ENCODE measurements around the gene LYZ.

The LYZ gene

DNA sequence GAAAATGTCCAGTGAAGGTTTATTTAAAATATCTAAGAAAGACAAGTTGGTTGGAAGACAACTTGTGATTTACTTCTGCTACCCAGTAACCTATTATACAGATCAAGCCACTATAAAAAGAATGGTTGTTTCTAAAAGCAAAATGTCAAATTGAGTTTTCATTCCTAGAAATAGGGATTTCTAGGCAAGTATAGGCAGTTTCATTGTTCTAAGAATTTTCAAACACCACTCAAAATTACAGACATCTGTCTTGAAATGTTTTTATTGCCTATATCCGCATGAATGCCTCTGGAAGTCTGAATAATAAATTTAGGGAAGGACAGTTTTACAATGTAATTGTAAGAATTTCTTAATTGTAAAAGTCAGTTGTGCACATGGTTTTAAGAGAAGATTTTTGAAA is 20.0 kb downstream of the LYZ start:
- no peak overlapping the region for H3K27ac ChIP-seq
- DNase-seq (ENCODE audit: low read depth, low spot score) = no peak

DNA sequence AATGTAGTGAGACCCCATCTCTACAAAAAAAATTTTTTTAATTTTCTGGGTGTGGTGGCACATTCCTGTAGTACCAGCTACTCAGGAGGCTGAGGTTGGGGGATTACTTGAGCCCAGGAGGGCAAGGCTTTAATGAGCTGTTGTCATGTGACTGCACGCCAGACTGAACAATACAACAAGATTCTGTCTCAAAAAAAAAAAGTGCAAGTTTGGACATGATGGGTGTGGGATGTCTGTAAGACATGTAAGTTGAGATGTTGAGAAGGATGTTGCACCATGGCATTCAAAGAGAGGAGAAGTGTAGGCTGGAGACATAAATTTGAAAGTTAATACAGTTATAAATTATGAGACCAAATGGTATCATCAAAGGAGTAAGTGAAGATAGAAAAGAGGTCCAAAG is 34.9 kb downstream of the LYZ start:
- no peak overlapping the region for H3K27ac ChIP-seq
- DNase-seq (ENCODE audit: low read depth, low spot score) = no peak

DNA sequence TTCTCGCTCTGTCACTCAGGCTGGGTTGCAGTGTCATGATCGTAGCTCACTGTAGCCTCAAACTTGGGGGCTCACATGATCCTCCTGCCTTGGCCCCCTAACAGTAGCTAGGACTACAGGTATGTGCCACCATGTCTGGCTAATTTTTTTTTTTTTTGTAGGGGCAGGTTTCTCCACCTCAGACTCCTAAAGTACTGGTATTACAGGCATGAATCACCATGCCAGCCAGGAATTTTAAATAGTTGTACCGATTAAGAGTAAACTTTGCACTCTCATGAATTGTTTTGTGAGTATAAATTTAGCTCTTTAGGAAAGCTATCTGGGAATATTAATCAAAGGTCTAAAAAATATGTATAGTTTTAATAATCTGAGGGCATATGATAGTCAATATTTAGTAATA is 36.9 kb downstream of the LYZ start:
- DNase-seq (ENCODE audit: low read depth, low spot score) = no peak
- no peak overlapping the region for H3K27ac ChIP-seq

DNA sequence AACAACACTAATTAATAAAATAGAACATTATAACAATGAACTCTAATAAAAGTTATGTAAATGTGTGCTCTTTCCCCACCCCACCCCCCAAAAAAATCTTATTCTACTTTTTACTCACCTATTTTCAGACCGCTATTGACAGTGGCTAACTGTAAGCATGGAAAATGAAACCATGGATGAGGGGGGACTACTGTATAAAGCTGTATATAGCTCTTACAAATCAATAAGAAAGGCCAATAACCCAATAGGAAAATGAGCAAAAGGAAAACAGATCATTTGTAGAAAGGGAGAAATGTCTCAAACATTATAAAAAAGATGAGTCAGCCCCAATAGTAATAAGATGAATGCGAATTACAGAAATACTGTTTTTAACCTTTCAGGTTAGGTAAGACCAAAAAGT is 38.7 kb downstream of the LYZ start:
- DNase-seq (ENCODE audit: low read depth, low spot score) = no peak
- no peak overlapping the region for H3K27ac ChIP-seq

DNA sequence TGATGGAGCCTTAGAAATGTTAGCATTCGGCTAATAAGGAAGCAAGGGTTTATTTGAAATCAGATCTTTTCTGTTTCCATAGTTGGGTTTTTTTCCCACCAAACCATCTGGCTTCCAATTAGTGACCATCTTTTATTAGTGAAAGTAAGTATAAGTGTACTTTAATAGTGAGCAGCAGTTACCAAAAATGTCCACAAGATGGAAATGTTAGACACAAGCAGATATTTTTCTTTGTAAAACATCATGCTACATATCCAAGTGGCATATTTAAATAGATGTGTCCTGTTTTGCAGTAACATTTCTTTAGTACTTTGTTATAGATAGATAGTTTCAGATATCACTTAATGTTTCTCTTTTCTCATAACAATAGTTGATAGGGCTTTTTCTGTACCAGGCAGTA is 40.2 kb downstream of the LYZ start:
- no peak overlapping the region for H3K27ac ChIP-seq
- DNase-seq (ENCODE audit: low read depth, low spot score) = no peak

DNA sequence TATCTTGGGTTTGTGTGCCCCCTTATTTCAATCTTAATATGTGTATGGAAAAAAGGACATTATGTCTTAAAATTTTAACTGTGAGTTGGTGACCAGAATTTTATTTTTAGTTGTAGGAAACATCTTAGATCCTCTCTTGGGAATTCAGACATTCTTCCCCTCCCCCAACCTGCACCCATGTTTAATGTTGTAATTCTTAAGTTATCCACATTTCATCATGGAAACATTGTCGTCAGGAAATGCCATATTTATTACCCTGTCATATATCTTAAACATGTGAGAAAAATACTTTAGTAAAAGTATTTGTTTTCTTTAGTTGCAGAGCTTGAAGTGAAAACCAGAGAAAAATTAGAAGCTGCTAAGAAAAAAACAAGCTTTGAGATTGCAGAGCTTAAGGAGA is 41.6 kb downstream of the LYZ start:
- no peak for DNase-seq (ENCODE audit: low read depth, low spot score)
- H3K27ac ChIP-seq = no peak overlapping the region

DNA sequence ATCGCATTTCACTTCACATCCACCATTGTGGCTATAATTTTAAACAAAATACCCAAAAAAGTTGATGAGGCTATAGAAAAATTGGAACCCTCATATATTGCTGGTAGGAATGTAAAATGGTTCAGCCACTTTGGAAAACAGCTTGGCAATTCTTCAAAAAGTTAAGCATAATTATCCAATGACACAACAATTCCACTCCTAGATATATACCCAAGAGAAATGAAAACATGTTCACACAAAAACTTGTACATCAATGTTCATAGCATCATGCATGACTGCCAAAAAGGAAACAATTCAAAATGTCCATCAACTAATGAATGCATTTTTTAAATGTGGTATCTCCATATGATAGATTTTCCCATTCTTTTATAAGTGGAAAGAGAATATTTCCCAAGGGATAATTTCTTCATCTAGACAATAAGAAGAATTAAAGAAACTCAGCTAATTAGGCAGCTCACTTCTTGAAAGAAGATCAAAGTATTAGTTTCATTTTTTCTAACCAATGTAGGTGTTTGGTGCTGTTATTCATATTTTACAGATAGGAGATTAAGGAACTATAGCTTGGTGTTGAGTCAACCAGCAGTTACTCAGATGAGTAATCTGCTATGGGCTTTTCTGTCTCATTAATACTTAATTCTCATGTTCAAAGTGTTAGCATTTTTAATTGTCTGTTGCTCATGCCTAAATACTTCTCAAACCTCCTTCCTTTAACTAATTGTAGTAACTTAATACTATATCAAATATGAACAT is 44.2 kb downstream of the LYZ start:
- peak overlapping the region; percentile 2 for H3K27ac ChIP-seq
- DNase-seq (ENCODE audit: low read depth, low spot score) = no peak

DNA sequence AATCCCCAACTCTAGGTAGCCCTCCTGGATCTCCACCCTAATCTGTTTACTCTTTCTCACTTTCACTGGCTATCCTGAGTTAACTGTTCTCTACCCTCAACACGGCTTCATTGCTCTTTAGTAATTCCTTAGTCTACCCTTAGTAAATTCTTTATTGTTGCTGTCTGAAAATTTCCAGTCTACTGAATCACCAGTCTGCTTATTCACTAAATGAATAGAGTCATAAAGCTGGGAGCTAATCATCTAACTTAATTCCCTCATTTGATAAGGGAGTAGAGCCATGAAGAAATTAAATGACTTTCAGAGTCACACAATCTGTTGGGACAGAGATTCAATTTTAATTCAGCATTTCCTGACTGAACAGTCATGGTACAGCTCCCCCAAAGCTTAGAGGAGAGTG is 47.9 kb downstream of the LYZ start:
- no peak for DNase-seq (ENCODE audit: low read depth, low spot score)
- H3K27ac ChIP-seq = no peak overlapping the region

DNA sequence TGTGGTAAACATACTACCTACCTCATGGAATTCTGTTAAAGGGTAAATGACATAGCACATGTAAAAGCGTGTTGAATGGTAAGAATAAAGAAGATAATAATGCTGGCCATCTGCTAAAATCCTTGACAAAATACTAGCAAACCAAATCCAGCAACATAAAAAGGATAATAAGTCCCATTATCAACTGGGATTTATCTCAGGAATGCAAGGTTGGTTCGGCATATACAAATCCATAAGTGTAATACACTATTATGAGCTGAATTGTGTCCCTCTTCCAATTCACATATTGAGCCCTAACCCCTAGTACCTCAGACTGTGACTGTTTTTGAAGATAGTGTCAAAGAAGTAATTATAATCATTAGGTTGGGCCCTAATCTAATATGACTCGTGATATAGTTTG is 48.8 kb downstream of the LYZ start:
- no peak overlapping the region for H3K27ac ChIP-seq
- no peak for DNase-seq (ENCODE audit: low read depth, low spot score)

DNA sequence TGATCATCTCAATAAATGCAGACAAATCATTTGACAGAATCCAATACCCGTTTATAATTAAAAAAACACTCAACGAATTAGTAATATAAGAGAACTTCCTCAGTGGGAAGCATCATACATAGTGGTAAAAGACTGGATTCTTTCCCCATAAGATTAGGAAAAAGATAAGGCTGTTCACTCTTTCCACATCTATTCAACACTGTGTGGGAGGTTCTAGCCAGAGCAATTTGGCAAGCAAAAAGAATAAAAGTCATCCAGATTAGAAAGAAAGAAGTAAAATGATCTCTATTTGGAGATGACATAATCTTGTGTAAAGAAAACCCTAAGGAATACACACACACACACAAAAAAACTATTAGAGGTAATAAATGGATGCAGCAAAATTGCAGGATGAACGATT is 49.8 kb downstream of the LYZ start:
- DNase-seq (ENCODE audit: low read depth, low spot score) = no peak
- H3K27ac ChIP-seq = no peak overlapping the region

DNA sequence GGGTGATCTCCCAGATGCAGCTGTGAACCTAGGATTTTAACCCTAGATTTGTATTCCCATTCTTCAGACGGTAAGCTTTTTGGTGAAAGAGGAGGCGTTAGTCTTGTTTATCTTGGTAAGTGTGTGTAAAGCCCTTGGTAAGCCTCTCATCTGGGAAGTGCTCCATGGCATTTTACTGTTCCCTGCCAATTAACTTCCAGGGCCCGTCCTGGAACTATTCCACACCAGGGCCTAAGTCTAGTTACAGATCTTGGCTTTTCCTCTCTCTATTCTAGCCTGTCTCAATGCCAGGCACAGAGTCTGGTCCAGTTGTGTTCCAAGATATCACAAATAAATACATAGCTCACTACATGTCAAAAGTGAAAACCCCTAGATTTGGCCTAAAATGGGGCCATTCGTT is 53.8 kb downstream of the LYZ start:
- no peak for DNase-seq (ENCODE audit: low read depth, low spot score)
- no peak overlapping the region for H3K27ac ChIP-seq

All from epithelial cell of prostate (primary cell).